Measurements from ENCODE around the gene DICER1.

GRCh38 chr14:95065411-95065810 lies 91.9 kb downstream of the DICER1 start:
- no peak for TF ChIP-seq POLR2A (IDR thresholded peaks at IDR 0.05; ENCODE audit: low read depth, low read length)
- no peak for TF ChIP-seq POLR2AphosphoS5 (IDR thresholded peaks at IDR 0.05; ENCODE audit: low read depth, low read length)
- no peak for TF ChIP-seq TAF1 (IDR thresholded peaks at IDR 0.05; ENCODE audit: low read depth, low read length)

All from GM12891 (cell line).